HL-60/S4 (cell line): ENCODE data around the gene CEACAM16.
"Not testable (repeated sequence)": the region's sequence is repeated elsewhere in the genome, so short reads cannot be mapped to it uniquely, and the experiment has no call there.

ENCODE experiments used
- in situ Hi-C: fragments of 300-500 bp; cut with MboI; formaldehyde crosslinking; loops from 2 replicates; pipeline ENCODE4 v1.14.3; 2022; ENCODE audit warnings: low sequenced_read_pairs

The CEACAM16 gene

DNA sequence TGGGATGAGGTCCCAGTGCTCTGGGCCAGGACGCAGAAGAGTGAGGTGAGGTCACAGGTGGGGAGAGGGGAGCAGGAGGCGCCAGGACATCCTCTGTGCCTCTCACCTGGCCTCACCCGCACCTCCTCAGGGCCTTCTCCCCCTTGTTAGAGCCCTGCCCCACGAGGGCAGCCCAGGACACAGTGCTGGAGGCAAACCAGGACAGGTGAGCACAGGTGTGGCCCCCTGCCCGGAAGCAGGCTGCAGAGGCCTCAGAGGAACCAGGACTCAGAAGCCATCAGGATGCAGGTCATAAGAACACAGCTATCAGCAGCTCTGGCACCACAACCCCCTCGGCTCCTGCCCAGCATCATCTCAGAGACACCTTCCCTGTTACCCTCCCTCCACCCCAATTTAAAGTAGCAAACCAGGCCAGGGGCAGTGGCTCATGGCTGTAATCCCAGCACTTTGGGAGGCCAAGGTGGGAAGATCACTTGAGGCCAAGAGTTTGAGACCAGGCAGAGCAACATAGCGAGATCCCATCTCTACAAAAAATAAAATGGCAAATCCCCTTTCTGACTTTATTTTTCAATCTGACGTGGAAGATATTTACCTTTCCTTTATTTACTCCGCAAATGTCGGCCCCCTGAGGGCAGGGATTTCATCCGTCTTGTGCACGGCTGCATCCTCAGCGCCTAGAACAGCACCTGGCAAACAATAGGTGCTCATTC, at the start of gene CEACAM16:
TSS of gene CEACAM16 (plus strand) at position 660 of the 710 bp plus-strand sequence. CDS start 2,306 bp downstream, outside the sequence.
- in situ Hi-C loops = loop anchor here (10.0 kb wide), 1 partner anchor 146 kb away; the partner anchor contains the start of gene NECTIN2

DNA sequence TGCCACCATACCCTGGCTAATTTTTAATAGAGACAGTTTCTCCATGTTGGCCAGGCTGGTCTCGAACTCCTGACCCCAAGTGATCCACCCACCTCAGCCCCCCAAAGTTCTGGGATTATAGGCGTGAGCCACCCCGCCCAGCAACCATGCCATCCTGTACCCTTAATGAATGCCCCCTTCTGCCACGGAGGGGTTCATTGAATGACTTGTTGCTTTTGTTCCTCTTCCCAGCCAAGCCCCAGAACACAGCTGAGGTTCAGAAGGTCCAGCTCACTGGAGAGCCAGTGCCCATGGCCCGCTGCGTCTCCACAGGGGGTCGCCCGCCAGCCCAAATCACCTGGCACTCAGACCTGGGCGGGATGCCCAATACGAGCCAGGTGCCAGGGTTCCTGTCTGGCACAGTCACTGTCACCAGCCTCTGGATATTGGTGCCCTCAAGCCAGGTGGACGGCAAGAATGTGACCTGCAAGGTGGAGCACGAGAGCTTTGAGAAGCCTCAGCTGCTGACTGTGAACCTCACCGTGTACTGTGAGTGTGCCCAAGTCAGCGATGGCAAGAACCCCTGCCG, 49.3 kb upstream of the CEACAM16 start:
- in situ Hi-C loops = no loop called here

GRCh38 chr19:44653343-44653742, 45.6 kb upstream of the CEACAM16 start:
- in situ Hi-C loops = no loop called here

DNA sequence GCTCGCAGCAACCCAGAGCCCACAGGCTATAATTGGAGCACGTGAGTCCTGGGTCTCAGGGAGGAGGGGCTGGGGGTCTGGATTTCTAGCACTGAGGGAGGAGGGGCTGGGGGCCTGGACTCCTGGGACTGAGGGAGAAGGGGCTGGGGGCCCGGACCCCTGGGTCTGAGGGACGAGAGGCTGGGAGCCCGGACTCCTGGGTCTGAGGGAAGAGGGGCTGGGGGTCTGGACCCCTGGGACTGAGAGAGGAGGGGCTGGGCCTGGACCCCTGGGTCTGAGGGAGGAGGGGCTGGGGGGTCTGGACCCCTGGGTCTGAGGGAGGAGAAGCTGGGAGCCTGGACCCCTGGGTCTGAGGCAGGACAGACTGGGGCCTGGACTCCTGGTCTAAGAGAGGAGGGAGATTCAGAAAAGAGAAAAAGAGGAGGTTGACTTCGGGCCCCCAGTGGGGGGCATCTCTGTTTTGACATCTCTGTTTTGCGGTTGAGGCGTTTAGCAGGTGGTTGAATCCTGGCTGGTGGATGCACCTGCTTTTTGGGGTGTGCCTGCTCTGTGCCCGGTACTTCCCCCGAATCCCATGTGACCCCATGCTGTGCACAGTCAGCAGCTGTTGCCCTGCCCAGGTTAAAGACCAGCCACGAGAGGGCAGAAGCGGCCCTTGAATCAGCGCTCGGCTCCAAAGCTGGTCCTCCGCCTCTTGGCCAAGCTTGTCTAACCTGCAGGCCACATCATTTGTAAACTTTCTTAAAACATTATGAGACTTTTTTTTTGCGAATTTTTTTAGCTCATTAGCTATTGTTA, 44.8 kb upstream of the CEACAM16 start:
- in situ Hi-C loops = no loop called here

DNA sequence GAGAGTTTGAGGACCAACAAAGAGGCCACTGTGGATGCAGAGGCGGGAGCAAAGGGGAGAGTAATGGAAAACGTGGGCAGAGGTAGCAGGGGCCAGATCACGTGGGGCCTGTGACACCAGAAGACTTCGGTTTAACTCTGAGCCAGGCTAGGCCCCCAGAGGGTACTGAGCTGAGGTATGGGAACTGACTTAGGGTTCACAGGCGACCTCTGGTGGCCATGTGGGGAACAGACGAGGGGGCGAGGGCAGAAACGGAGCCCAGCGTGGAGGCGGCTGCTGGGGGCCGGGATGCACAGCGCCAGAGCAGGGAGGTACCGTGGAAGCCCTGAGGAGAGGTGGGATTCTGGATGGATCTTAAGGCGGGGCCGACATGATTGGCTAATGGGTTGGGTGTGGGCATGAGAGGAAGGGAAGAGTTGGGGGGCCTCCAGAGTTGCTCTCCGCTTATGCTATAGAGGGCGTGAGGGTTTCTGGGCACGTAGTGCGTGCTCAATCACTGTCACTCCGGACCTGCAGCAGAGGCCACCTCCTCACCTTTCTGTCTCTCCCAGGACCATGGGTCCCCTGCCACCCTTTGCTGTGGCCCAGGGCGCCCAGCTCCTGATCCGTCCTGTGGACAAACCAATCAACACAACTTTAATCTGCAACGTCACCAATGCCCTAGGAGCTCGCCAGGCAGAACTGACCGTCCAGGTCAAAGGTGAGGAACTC, 41.6 kb upstream of the CEACAM16 start:
- in situ Hi-C loops = loop anchor here (5.0 kb wide), 1 partner anchor 85 kb away; no protein-coding TSS in a partner anchor

- in situ Hi-C loops = loop anchor here (5.0 kb wide), 1 partner anchor 86 kb away; no protein-coding TSS in a partner anchor
Observed at GRCh38 chr19:44658069-44658733, 40.8 kb upstream of the CEACAM16 start.

DNA sequence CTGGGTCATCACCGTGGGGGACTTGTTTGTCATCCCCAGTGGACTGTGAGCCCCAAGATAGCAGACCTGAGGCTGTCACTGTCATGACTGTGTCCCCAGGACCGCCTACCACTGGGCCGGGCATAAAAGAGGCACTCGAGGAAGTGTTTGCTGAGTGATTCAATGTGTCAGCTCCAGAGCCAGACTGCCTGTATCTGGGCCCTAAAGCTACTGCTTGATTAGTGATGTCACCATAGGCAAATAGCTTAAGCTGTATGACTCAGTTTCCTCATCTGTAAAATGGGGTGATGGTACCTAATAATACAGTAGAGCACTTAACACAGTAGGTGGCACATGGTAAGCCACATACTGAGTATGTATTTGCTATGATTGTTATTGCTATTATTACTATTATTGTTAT, 38.9 kb upstream of the CEACAM16 start:
- in situ Hi-C loops = no loop called here

GRCh38 chr19:44661205-44661604, 37.7 kb upstream of the CEACAM16 start:
- in situ Hi-C loops = no loop called here

GRCh38 chr19:44661904-44662303, 37.0 kb upstream of the CEACAM16 start:
- in situ Hi-C loops = no loop called here

DNA sequence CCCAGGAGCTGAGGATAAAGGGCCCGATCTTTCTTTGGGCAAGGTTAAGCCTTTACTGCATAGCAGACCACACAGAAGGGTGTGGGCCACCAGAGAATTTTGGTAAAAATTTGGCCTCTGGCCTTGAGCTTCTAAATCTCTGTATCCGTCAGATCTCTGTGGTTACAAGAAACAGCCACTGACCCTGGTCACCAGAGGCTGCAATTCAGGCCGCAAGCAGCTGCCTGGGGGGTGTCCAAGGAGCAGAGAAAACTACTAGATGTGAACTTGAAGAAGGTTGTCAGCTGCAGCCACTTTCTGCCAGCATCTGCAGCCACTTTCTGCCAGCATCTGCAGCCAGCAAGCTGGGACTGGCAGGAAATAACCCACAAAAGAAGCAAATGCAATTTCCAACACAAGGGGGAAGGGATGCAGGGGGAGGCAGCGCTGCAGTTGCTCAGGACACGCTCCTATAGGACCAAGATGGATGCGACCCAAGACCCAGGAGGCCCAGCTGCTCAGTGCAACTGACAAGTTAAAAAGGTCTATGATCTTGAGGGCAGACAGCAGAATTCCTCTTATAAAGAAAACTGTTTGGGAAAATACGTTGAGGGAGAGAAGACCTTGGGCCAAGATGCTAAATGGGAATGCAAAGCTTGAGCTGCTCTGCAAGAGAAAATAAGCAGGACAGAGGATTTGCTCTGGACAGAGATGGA, 36.1 kb upstream of the CEACAM16 start:
- in situ Hi-C loops = no loop called here

DNA sequence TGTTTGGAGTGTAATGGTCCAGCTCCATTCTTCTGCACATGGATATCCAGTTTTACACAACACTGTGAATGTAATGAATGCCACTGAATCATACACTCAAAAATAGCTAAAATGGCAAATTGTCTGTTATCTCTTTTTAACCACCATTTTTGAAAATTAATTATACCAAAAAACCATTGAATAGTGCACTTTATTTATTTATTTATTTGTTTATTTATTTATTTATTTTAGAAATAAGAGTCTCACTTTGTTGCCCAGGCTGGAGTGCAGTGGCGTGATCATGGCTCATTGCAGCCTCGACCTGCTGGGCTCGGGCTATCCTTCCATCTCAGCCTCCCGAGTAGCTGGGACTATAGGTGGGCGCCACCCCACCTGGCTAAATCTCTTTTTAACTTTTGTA, 35.0 kb upstream of the CEACAM16 start:
- in situ Hi-C loops = no loop called here

DNA sequence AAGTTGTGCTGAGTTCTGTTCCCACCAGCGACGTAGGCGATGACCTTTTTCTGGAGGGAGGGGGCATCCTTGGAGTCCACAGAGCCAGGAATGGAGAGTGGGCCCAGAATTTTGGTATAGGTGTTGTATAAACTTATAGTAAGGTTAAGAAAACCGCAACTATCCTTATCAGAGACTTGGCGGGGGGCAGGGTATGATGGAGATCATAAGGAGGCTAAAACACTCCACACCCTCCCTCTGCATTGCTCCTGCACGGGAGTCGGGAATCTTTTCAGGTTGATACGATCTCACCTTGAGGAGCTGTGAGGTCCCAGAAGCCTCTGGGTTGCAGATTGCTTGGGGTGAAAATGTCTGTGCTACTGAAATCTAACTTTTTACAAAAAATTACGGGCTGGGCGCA, 34.0 kb upstream of the CEACAM16 start:
- in situ Hi-C loops = no loop called here

- in situ Hi-C loops = no loop called here
Observed at GRCh38 chr19:44666852-44667556, 31.9 kb upstream of the CEACAM16 start.

DNA sequence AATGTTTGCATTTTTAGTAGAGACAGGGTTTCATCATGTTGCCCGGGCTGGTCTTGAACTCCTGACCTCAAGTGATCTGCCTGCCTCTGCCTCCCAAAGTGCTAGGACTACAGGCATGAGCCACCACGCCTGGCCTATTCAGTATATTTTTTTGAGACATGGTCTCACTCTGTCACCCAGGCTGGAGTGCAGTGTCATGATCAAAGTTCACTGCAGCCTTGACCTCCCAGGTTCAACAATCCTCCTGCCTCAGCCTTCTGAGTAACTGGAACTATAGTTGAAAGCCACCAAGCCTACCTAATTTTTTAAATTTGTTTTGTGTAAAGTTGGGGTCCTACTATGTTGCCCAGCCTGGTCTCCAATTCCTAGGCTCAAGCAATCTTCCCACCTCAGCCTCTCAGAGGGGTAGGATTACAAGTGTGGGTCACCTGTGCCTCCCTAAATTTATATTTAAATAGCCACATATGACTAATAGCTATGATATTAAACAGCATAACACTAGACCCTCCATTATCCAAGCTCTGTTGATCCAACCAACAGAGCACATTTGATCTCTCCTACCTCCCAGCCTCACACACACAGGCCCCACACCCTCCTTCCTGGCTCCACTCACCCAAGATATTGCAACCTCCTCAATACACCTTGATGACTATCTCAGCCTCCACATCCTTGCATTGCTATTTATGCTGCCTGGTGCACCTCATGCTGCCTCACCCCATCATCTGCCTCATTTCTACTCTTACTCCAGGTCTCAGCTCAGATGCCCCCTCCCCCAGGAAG, 29.8 kb upstream of the CEACAM16 start:
- in situ Hi-C loops = no loop called here

GRCh38 chr19:44670027-44670426, 28.9 kb upstream of the CEACAM16 start:
- in situ Hi-C loops = not testable (repeated sequence)

DNA sequence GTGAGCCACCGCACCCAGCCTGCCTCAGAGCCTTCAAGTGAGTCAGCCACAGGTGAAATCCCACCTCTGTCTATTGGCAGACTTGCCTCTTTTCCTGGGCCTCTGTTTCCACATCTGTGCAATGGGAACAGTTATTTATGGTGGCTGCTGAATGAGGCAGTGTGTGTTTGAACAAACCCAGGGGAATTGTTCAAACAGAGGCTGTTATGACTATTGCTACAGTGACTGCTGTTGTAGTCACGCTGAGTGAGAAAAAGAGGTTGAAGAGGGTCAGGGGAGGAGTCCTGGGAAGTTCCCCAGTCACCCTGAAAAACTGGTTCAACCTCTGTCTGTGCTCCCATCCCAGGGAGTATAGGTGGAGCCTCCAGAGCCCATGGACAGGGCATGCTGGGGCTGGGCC, 27.6 kb upstream of the CEACAM16 start, which contains the start of gene CEACAM19:
TSS of gene CEACAM19 (plus strand) at position 83 of the 400 bp plus-strand sequence. CDS start 450 bp downstream, outside the sequence.
- in situ Hi-C loops = no loop called here

GRCh38 chr19:44672226-44672625, 26.7 kb upstream of the CEACAM16 start:
- in situ Hi-C loops = no loop called here

DNA sequence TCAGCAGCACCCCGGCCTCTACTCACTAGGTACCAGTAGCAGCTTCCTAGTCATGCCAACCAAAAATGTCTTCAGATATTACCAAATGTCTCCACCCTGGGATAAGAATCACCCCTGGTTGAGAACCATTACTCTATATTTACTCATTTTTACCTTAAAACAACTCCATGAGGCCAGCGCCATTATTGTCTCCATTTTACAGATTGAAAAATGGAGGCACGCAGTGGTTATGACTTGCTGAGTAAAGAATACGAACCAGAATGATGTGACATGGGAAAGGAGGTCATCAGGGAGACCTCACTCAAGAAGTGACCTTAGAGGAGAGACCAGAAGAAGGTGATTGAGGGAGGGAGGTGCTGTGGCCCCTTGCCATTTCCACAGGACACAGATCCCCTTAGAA, 25.4 kb upstream of the CEACAM16 start:
- in situ Hi-C loops = no loop called here
